Parathyroid adenoma (tissue), 2 donors: ENCODE measurements around the gene SSRP1.

Experiments
- H2AFZ ChIP-seq: fragments of 300-600 bp; sonication (generic); one replicate; pipeline ENCODE4 v1.7.0; 2017; ENCODE audit warnings: antibody characterized with exemption, mild to moderate bottlenecking
- H3K27ac ChIP-seq: fragments of 300-600 bp; sonication (generic); one replicate; pipeline ENCODE4 v1.7.0; 2017
- H3K27me3 ChIP-seq: fragments of 300-600 bp; sonication (generic); one replicate; pipeline ENCODE4 v1.7.0; 2017; ENCODE audit warnings: low read length; ENCODE audit not compliant: control insufficient read depth, insufficient read depth
- H3K36me3 ChIP-seq: fragments of 300-600 bp; sonication (generic); one replicate; pipeline ENCODE4 v1.7.0; 2017; ENCODE audit warnings: low read length; ENCODE audit not compliant: control insufficient read depth, insufficient read depth
- H3K4me1 ChIP-seq: fragments of 300-600 bp; sonication (generic); one replicate; pipeline ENCODE4 v1.7.0; 2017; ENCODE audit warnings: control low read depth
- H3K4me2 ChIP-seq: fragments of 300-600 bp; sonication (generic); one replicate; pipeline ENCODE4 v1.7.0; 2017; ENCODE audit warnings: low read length
- H3K4me3 ChIP-seq: fragments of 300-600 bp; sonication (generic); one replicate; pipeline ENCODE4 v1.7.0; 2017; ENCODE audit warnings: low read depth, low read length
- H3K79me2 ChIP-seq: fragments of 300-600 bp; sonication (generic); one replicate; pipeline ENCODE4 v1.7.0; 2017; ENCODE audit warnings: control low read depth
- H3K9ac ChIP-seq: fragments of 300-600 bp; sonication (generic); one replicate; pipeline ENCODE4 v1.7.0; 2017; ENCODE audit warnings: mild to moderate bottlenecking
- H3K9me3 ChIP-seq: fragments of 300-600 bp; sonication (generic); one replicate; pipeline ENCODE4 v1.7.0; 2017; ENCODE audit warnings: low read length; ENCODE audit not compliant: control insufficient read depth
- TF ChIP-seq, protein P1 (sequence below): fragments of 300-600 bp; sonication (generic); IDR thresholded peaks from one replicate; pipeline ENCODE4 v1.7.0; 2017; ENCODE audit warnings: antibody characterized with exemption, mild to moderate bottlenecking
- donor health status: primary hyperparathyroidism.

SSRP1 gene, protein sequence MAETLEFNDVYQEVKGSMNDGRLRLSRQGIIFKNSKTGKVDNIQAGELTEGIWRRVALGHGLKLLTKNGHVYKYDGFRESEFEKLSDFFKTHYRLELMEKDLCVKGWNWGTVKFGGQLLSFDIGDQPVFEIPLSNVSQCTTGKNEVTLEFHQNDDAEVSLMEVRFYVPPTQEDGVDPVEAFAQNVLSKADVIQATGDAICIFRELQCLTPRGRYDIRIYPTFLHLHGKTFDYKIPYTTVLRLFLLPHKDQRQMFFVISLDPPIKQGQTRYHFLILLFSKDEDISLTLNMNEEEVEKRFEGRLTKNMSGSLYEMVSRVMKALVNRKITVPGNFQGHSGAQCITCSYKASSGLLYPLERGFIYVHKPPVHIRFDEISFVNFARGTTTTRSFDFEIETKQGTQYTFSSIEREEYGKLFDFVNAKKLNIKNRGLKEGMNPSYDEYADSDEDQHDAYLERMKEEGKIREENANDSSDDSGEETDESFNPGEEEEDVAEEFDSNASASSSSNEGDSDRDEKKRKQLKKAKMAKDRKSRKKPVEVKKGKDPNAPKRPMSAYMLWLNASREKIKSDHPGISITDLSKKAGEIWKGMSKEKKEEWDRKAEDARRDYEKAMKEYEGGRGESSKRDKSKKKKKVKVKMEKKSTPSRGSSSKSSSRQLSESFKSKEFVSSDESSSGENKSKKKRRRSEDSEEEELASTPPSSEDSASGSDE

DNA sequence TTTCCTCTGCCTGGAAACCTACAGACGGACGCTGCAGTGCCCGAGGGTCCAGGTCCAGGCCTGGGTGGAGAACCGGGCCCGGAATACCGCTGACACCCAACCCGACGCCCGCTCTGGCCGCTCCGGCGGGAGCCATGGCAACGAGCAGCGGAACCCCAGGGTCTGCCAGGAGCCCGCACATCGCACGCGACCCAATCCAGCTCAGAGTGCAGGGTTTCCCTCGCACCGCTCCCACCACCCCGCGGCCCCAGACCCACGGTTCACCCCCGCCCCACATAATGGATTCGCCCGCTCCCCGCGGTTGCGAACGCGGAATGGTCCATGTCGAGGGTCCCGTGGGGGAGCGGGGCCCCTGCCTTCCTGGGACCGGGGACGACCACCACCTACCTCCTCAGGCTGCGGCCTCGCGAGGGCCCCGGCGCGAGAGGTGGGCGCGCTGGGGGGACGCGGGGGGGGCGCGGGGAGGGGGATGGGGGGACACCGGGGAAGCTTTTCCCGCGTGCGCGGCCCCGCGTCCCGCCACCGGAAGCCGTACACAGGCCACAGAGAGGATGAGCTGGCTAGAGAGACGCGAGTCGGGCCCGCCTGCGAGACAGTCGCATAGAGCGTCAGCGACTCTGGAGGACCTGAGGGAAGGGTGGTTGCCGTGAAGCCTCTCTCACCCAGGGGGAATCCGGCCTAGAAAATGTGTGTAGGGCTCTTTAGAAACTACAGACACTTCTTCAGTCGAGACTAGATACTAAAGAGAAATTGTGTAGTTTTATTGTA lies at the start of gene SSRP1:
Gene SSRP1 (minus strand): TSS at position 550 of the 768 bp plus-strand sequence. CDS start 771 bp downstream, outside the sequence.
- Histone ChIP-seq H3K79me2 (no peaks in the 10 kb centered on the region), H3K9ac (peak within 1 kb of the TSS; percentile 37), H3K36me3 (no peaks in the 10 kb centered on the region), H3K9me3 (no peaks in the 10 kb centered on the region), H3K4me1 (peaks cover 8% of the 10 kb centered on the region), H2AFZ (peak within 1 kb of the TSS; percentile 90), H3K4me3 (peak within 1 kb of the TSS; percentile 63), H3K27me3 (no peaks in the 10 kb centered on the region), H3K27ac (peak within 1 kb of the TSS; percentile 72), H3K4me2 (peak within 1 kb of the TSS; percentile 79)
- TF ChIP-seq, protein P1, sequence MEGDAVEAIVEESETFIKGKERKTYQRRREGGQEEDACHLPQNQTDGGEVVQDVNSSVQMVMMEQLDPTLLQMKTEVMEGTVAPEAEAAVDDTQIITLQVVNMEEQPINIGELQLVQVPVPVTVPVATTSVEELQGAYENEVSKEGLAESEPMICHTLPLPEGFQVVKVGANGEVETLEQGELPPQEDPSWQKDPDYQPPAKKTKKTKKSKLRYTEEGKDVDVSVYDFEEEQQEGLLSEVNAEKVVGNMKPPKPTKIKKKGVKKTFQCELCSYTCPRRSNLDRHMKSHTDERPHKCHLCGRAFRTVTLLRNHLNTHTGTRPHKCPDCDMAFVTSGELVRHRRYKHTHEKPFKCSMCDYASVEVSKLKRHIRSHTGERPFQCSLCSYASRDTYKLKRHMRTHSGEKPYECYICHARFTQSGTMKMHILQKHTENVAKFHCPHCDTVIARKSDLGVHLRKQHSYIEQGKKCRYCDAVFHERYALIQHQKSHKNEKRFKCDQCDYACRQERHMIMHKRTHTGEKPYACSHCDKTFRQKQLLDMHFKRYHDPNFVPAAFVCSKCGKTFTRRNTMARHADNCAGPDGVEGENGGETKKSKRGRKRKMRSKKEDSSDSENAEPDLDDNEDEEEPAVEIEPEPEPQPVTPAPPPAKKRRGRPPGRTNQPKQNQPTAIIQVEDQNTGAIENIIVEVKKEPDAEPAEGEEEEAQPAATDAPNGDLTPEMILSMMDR: no peak

DNA sequence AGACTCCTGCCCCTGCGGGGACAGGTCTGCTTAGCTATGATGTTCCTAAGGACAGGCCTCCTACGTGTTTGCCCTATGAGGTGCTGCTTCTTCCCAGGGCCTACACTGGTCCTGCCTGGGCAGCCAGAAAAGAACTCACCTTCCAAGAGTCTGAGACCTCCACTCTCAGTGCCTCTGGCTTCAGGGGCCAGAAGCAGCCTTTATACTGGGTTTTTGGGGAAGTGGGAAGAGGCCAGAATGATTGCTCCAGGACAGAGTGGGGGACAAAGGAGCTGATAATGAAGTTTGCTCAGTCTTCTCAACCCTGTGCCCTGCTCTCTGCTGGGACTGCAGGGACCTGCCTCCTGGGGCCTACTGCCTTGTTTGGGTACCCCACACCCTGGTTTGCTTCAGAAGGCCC lies 45.3 kb upstream of the SSRP1 start, which contains the start of gene PRG3:
Gene PRG3 (minus strand): TSS at position 176 of the 400 bp plus-strand sequence. CDS start 442 bp downstream, outside the sequence.
- TF ChIP-seq, protein P1: no peak
- H2AFZ ChIP-seq: no peak within 1 kb of the TSS
- no peaks in the 10 kb centered on the region for H3K36me3 ChIP-seq

DNA sequence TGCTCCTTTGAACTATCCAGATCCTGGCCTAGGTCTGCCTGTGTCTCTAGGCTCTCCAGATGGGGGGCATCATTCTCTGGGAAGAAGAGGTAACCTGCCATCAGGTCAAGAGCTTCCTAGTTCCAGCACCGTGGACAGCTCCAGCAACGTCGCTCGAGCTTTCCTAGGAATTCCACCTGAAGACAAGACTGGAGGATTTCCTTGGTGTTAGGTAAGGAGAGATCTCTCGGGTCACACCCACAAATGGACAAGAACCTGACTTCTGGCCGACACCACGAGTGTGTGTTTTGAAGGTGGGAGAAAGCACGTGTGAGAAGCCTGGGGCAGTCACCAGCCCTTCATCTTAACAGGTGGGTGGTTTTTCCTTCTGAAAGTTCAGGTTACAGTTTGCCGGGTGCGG lies 44.0 kb upstream of the SSRP1 start:
- Histone ChIP-seq H2AFZ (no peak overlapping the region), H3K27me3 (no peaks in the 10 kb centered on the region), H3K27ac (no peak overlapping the region), H3K9me3 (no peaks in the 10 kb centered on the region), H3K9ac (no peak overlapping the region), H3K4me3 (no peak overlapping the region), H3K4me2 (no peak overlapping the region), H3K36me3 (no peaks in the 10 kb centered on the region), H3K79me2 (no peaks in the 10 kb centered on the region), H3K4me1 (no peaks in the 10 kb centered on the region)
- TF ChIP-seq, protein P1: no peak

More for the DNA sequence above, 45.3 kb upstream of the SSRP1 start, which contains the start of gene PRG3:
- Histone ChIP-seq H3K4me2 (no peak within 1 kb of the TSS), H3K9ac (no peak within 1 kb of the TSS), H3K79me2 (no peaks in the 10 kb centered on the region), H3K27me3 (no peaks in the 10 kb centered on the region), H3K4me1 (no peaks in the 10 kb centered on the region), H3K9me3 (no peaks in the 10 kb centered on the region), H3K4me3 (no peak within 1 kb of the TSS), H3K27ac (no peak within 1 kb of the TSS)

DNA sequence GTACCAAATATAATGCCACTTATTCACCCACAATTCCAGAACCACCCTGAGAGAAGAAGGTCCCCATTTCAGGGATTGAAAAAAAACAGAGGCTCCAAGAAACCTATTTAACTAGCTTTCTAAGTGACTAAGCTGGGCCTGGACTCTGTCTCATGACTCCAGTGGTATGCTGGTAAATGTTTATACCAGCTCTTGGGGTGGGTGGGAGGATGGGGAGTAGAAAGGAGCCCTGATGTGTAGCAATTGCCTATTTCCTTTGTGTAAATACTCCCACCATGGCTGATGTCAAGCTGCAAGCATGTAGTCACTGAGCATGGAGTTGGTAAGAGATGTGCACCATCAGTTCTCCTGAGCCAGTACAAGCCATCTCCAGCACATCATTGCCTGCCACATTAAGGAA lies 42.5 kb upstream of the SSRP1 start:
- no peaks in the 10 kb centered on the region for H3K9me3 ChIP-seq
- H3K79me2 ChIP-seq: no peaks in the 10 kb centered on the region
- no peak overlapping the region for H3K27ac ChIP-seq
- H3K36me3 ChIP-seq: no peaks in the 10 kb centered on the region
- H3K4me2 ChIP-seq: no peak overlapping the region
- TF ChIP-seq, protein P1: no peak
- H3K4me3 ChIP-seq: no peak overlapping the region
- no peak overlapping the region for H2AFZ ChIP-seq
- H3K27me3 ChIP-seq: no peaks in the 10 kb centered on the region
- no peak overlapping the region for H3K9ac ChIP-seq
- no peaks in the 10 kb centered on the region for H3K4me1 ChIP-seq
